CD14-positive monocyte (primary cell): ENCODE results near the gene OLFM1. TPM values are rescaled to one million over a fixed set of nuclear protein-coding genes. Genes with fewer than 3 reads are reported as not detected.
"Not testable (repeated sequence)": the region's sequence is repeated elsewhere in the genome, so short reads cannot be mapped to it uniquely, and the experiment has no call there.

Experiments
- DNase-seq, 3 donors: peaks; one replicate each; pipeline ENCODE4 v3.0.0-alpha.2; 2011 to 2022
- H2AFZ ChIP-seq: 2 replicates; pipeline ENCODE4 v1.6.0; 2012; ENCODE audit warnings: mild to moderate bottlenecking, low read depth, low read length, inconsistent platforms; ENCODE audit not compliant: insufficient read depth, poor library complexity, severe bottlenecking
- H3K27ac ChIP-seq, 2 donors: 1 replicate in 1 of 2; 2 replicates in 1 of 2; pipeline ENCODE4 v1.5.1; 2012 to 2013; ENCODE audit warnings: low read length in 2 of 2, control low read depth in 1 of 2, inconsistent platforms in 1 of 2, low read depth in 1 of 2, mild to moderate bottlenecking in 1 of 2
- H3K27me3 ChIP-seq, 2 donors: one replicate each; pipeline versions ENCODE4 v1.6.0 to v1.6.1; 2011 to 2013; ENCODE audit warnings: low read length in 2 of 2; ENCODE audit not compliant: control insufficient read depth in 2 of 2, insufficient read depth in 2 of 2
- H3K36me3 ChIP-seq, 2 donors: replicated peaks in 1 of 2; 1 replicate in 1 of 2; 2 replicates in 1 of 2; pipeline versions ENCODE4 v1.5.1 to v1.6.1; 2012 to 2013; ENCODE audit warnings: low read length in 2 of 2, control low read depth in 1 of 2, inconsistent platforms in 1 of 2, mild to moderate bottlenecking in 1 of 2; ENCODE audit not compliant: insufficient read depth in 2 of 2, control insufficient read depth in 1 of 2
- H3K4me1 ChIP-seq, 2 donors: 1 replicate in 1 of 2; 2 replicates in 1 of 2; pipeline versions ENCODE4 v1.5.1 to v1.6.1; 2012 to 2013; ENCODE audit warnings: low read length in 2 of 2, control low read depth in 1 of 2, inconsistent platforms in 1 of 2, mild to moderate bottlenecking in 1 of 2, moderate library complexity in 1 of 2; ENCODE audit not compliant: insufficient read depth in 2 of 2, control insufficient read depth in 1 of 2
- H3K4me2 ChIP-seq: replicated peaks from 2 replicates; pipeline ENCODE3; 2012; ENCODE audit warnings: low read length, moderate library complexity, mild to moderate bottlenecking; ENCODE audit not compliant: poor library complexity, severe bottlenecking; ENCODE audit errors: extremely low read depth
- H3K4me3 ChIP-seq, 3 experiments: fragments of 200-600 bp in 1 of 3; sonication (generic) in 1 of 3; replicated peaks in 1 of 3; 1 replicate in 2 of 3; 2 replicates in 1 of 3; pipeline ENCODE4 v1.5.1; 2011 to 2013; ENCODE audit warnings: low read length in 3 of 3, mild to moderate bottlenecking in 3 of 3, control low read depth in 2 of 3, low read depth in 2 of 3, inconsistent platforms in 1 of 3, moderate library complexity in 1 of 3
- H3K79me2 ChIP-seq: 2 replicates; pipeline ENCODE4 v1.6.0; 2012; ENCODE audit warnings: mild to moderate bottlenecking, control low read depth, inconsistent platforms, low read length, moderate library complexity; ENCODE audit not compliant: insufficient read depth
- H3K9ac ChIP-seq: 2 replicates; pipeline ENCODE4 v1.6.0; 2017; ENCODE audit warnings: low read length, mild to moderate bottlenecking; ENCODE audit not compliant: insufficient read depth, poor library complexity, severe bottlenecking
- H3K9me3 ChIP-seq, 2 donors: replicated peaks in 1 of 2; 1 replicate in 1 of 2; 2 replicates in 1 of 2; pipeline versions ENCODE4 v1.5.1 to v1.6.1; 2012 to 2013; ENCODE audit warnings: low read length in 2 of 2, control low read depth in 1 of 2; ENCODE audit not compliant: control insufficient read depth in 1 of 2, insufficient read depth in 1 of 2
- H4K20me1 ChIP-seq: 2 replicates; pipeline ENCODE4 v1.6.0; 2012; ENCODE audit warnings: mild to moderate bottlenecking, low read length, control low read depth, moderate library complexity; ENCODE audit not compliant: insufficient read depth
- H3K27ac Mint-ChIP-seq, 7 donors: one replicate each; pipeline ENCODE4 v1.8.0; 2020; ENCODE audit warnings: mild to moderate bottlenecking in 7 of 7, mixed read lengths in 7 of 7, moderate library complexity in 6 of 7, inconsistent platforms in 2 of 7
- H3K27me3 Mint-ChIP-seq, 3 donors: one replicate each; pipeline ENCODE4 v1.8.0; 2021 to 2022; ENCODE audit warnings: low read depth in 3 of 3, mild to moderate bottlenecking in 3 of 3, mixed read lengths in 3 of 3, moderate library complexity in 3 of 3, inconsistent platforms in 1 of 3
- H3K36me3 Mint-ChIP-seq, 2 donors: one replicate each; pipeline ENCODE4 v1.8.0; 2020; ENCODE audit warnings: mixed read lengths in 2 of 2, inconsistent platforms in 1 of 2, mild to moderate bottlenecking in 1 of 2
- H3K4me1 Mint-ChIP-seq: one replicate; pipeline ENCODE4 v1.8.0; 2020; ENCODE audit warnings: mild to moderate bottlenecking, mixed read lengths
- H3K4me3 Mint-ChIP-seq, 2 donors: one replicate each; pipeline ENCODE4 v1.8.0; 2020; ENCODE audit warnings: mild to moderate bottlenecking in 2 of 2, mixed read lengths in 2 of 2, moderate library complexity in 1 of 2
- H3K9me3 Mint-ChIP-seq, 7 donors: one replicate each; pipeline ENCODE4 v1.8.0; 2020 to 2022; ENCODE audit warnings: mixed read lengths in 7 of 7, mild to moderate bottlenecking in 6 of 7, moderate library complexity in 6 of 7, inconsistent platforms in 2 of 7
- CTCF ChIP-seq: fragments of 200-600 bp; IDR thresholded peaks from one replicate; pipeline ENCODE4 v1.8.0; 2022; ENCODE audit warnings: antibody characterized with exemption, mild to moderate bottlenecking
- WGBS: methylation state at CpG from one replicate; pipeline ENCODE4 v1.1.5; 2013; ENCODE audit warnings: missing lambda C conversion rate; ENCODE audit not compliant: insufficient coverage; 5-methylcytosine and 5-hydroxymethylcytosine counted together
- intact Hi-C, 2 donors: fragments of 100-400 bp; cut with micrococcal nuclease; formaldehyde crosslinking; loops; one replicate each; pipeline versions ENCODE4 v1.15.0 to v1.15.1; 2023
- polyA plus RNA-seq, 3 donors: library from polyadenylated mRNA; depleted of rRNA in 1 of 3; unstranded in 2 of 3; stranded (reverse) in 1 of 3; fragments of 300-500 nt in 2 of 3; fragments of >200 nt in 1 of 3; fragmentation: Illumina TruSeq in 2 of 3; gene quantifications; 1 replicate in 2 of 3; 2 replicates in 1 of 3; pipeline ENCODE4 v1.2.3, GENCODE V29; 2012 to 2021

Gene OLFM1
- polyA plus RNA-seq, 3 donors: 7.6 to 10.9 (median 9.4) TPM

- Histone ChIP-seq H4K20me1 (no peaks in the 10 kb centered on the region), H3K4me1 (peaks cover 5 to 6% of the 10 kb centered on the region in 2 donors), H2AFZ (no peak overlapping the region), H3K4me2 (no peak overlapping the region), H3K27me3 (peaks cover 8 to 19% of the 10 kb centered on the region in 2 donors), H3K9me3 (peaks cover 0 to 16% of the 10 kb centered on the region in 2 donors), H3K79me2 (no peaks in the 10 kb centered on the region), H3K9ac (no peak overlapping the region), H3K36me3 (no peaks in the 10 kb centered on the region), H3K4me3 (no peak overlapping the region), H3K27ac (no peak overlapping the region)
- H3K27me3 Mint-ChIP-seq: peaks cover 4 to 37% (median 19%) of the 10 kb centered on the region in 3 donors
- no peak overlapping the region for H3K27ac Mint-ChIP-seq
- no peaks in the 10 kb centered on the region for H3K36me3 Mint-ChIP-seq
- no peaks in the 10 kb centered on the region for H3K4me1 Mint-ChIP-seq
- DNase-seq: no peak
- H3K9me3 Mint-ChIP-seq: peaks cover 15 to 21% (median 20%) of the 10 kb centered on the region in 7 donors
- no peak for TF ChIP-seq CTCF
- no peak overlapping the region for H3K4me3 Mint-ChIP-seq
- intact Hi-C loops: no loop called here
- 91% methylated on average over 8 of the region's 12 CpGs for WGBS
Observed at GRCh38 chr9:135061441-135061840, 26.0 kb upstream of the OLFM1 start.

- Mint-ChIP-seq H3K4me3 (no peak overlapping the region), H3K27me3 (peaks cover 4 to 33% (median 15%) of the 10 kb centered on the region in 3 donors), H3K27ac (no peak overlapping the region), H3K36me3 (no peaks in the 10 kb centered on the region), H3K4me1 (no peaks in the 10 kb centered on the region), H3K9me3 (peaks cover 15 to 21% (median 20%) of the 10 kb centered on the region in 7 donors)
- Histone ChIP-seq H3K79me2 (no peaks in the 10 kb centered on the region), H3K27ac (no peak overlapping the region), H3K36me3 (no peaks in the 10 kb centered on the region), H3K9me3 (peaks cover 0 to 16% of the 10 kb centered on the region in 2 donors), H3K9ac (no peak overlapping the region), H4K20me1 (no peaks in the 10 kb centered on the region), H3K4me1 (peaks cover 5 to 6% of the 10 kb centered on the region in 2 donors), H3K27me3 (peaks cover 6 to 14% of the 10 kb centered on the region in 2 donors), H3K4me2 (no peak overlapping the region), H2AFZ (no peak overlapping the region), H3K4me3 (no peak overlapping the region)
- WGBS: 96% methylated on average over 4 of the region's 5 CpGs
- no peak for DNase-seq
- intact Hi-C loops: no loop called here
- no peak for TF ChIP-seq CTCF
Observed at GRCh38 chr9:135062254-135062653, 25.2 kb upstream of the OLFM1 start.

- DNase-seq, intact Hi-C loops: not testable (repeated sequence)
- peaks cover 5 to 37% (median 20%) of the 10 kb centered on the region in 3 donors for H3K27me3 Mint-ChIP-seq
Observed at GRCh38 chr9:135063466-135063865, 24.0 kb upstream of the OLFM1 start.

More at GRCh38 chr9:135063466-135063865, 24.0 kb upstream of the OLFM1 start:
- H3K27me3 ChIP-seq, H3K4me3 Mint-ChIP-seq, H3K4me1 ChIP-seq, H2AFZ ChIP-seq, H3K79me2 ChIP-seq, H3K9ac ChIP-seq, H3K4me3 ChIP-seq, H3K4me2 ChIP-seq, H4K20me1 ChIP-seq, H3K36me3 Mint-ChIP-seq, H3K36me3 ChIP-seq, H3K4me1 Mint-ChIP-seq, H3K27ac Mint-ChIP-seq, H3K27ac ChIP-seq: not testable (repeated sequence)
- H3K9me3 Mint-ChIP-seq: peaks cover 15 to 21% (median 18%) of the 10 kb centered on the region in 7 donors
- H3K9me3 ChIP-seq: peaks cover 0 to 16% of the 10 kb centered on the region in 2 donors
- WGBS: 75% methylated on average over 3 of the region's 4 CpGs
